A673 (cell line): Measurements from ENCODE around the gene UST. TPM values are rescaled to one million over a fixed set of nuclear protein-coding genes. Genes with fewer than 3 reads are reported as not detected.
"Not testable (repeated sequence)": the region's sequence is repeated elsewhere in the genome, so short reads cannot be mapped to it uniquely, and the experiment has no call there.

Experiments
- BruUV-seq: library from RNA; stranded (reverse); fragments of 400-500 nt; replicated peaks from 2 replicates; lab custom pipeline; 2021; lab: Mats Ljungman, UMichigan
- CTCF ChIA-PET: fragments of 300-600 bp; sonication (Branson Sonifier 250); formaldehyde crosslinking; loops from one replicate; lab custom pipeline; 2022; ENCODE audit warnings: antibody characterized with exemption; lab: Charles Lee
- POLR2A ChIA-PET: fragments of 300-600 bp; sonication (Branson Sonifier 250); formaldehyde crosslinking; loops from one replicate; lab custom pipeline; 2022; ENCODE audit warnings: antibody characterized with exemption; ENCODE audit not compliant: low non-redundant PET; lab: Charles Lee
- DNase-seq: peaks from one replicate; pipeline ENCODE4 v3.0.0-alpha.2; 2015; ENCODE audit warnings: low spot score
- H3K27ac ChIP-seq: fragments of 200-600 bp; sonication (generic); 2 replicates; pipeline ENCODE4 v1.5.1; 2016; ENCODE audit warnings: mixed run types, low read depth, mild to moderate bottlenecking, mixed read lengths, antibody characterized with exemption, low read length; ENCODE audit not compliant: poor library complexity, severe bottlenecking
- H3K27me3 ChIP-seq: fragments of 200-600 bp; sonication (generic); replicated peaks from 2 replicates; pipeline ENCODE4 v1.6.1; 2017; ENCODE audit warnings: mixed run types, low read depth, mild to moderate bottlenecking, mixed read lengths, antibody characterized with exemption, low read length; ENCODE audit not compliant: insufficient read depth, poor library complexity
- H3K36me3 ChIP-seq: fragments of 200-600 bp; sonication (generic); 2 replicates; pipeline ENCODE4 v1.6.1; 2016; ENCODE audit warnings: mixed run types, mild to moderate bottlenecking, mixed read lengths, antibody characterized with exemption, low read length; ENCODE audit not compliant: insufficient read depth, poor library complexity, severe bottlenecking
- H3K4me1 ChIP-seq: fragments of 200-600 bp; sonication (generic); 2 replicates; pipeline ENCODE4 v1.6.1; 2017; ENCODE audit warnings: mixed run types, mild to moderate bottlenecking, mixed read lengths, antibody characterized with exemption, low read length; ENCODE audit not compliant: insufficient read depth, poor library complexity, severe bottlenecking
- H3K4me3 ChIP-seq: fragments of 200-600 bp; sonication (generic); 2 replicates; pipeline ENCODE4 v1.5.1; 2016; ENCODE audit warnings: low read depth, mixed run types, mild to moderate bottlenecking, mixed read lengths, low read length; ENCODE audit not compliant: poor library complexity, severe bottlenecking
- H3K9me3 ChIP-seq: fragments of 200-600 bp; sonication (generic); 2 replicates; pipeline ENCODE4 v1.6.1; 2016; ENCODE audit warnings: mixed run types, low read depth, mild to moderate bottlenecking, mixed read lengths, antibody characterized with exemption, low read length; ENCODE audit not compliant: poor library complexity, severe bottlenecking
- EZH2 ChIP-seq: fragments of 200-600 bp; sonication (generic); IDR thresholded peaks from 2 replicates; pipeline ENCODE4 v1.6.1; 2017; ENCODE audit warnings: borderline replicate concordance, low read depth, mild to moderate bottlenecking, mixed read lengths, antibody characterized with exemption, low read length; ENCODE audit not compliant: poor library complexity, severe bottlenecking
- intact Hi-C: fragments of 100-400 bp; cut with micrococcal nuclease; formaldehyde crosslinking; loops from one replicate; pipeline ENCODE4 v1.10.0; 2022; ENCODE audit not compliant: unreplicated experiment
- total RNA-seq: library from RNA; stranded (reverse); gene quantifications from 2 replicates; pipeline ENCODE4 v1.2.3, GENCODE V29; 2021
- TF ChIP-seq, protein P1 (sequence below): fragments of 300-800, 200-600 bp; sonication (generic); conservative IDR thresholded peaks from 2 replicates; pipeline ENCODE4 v1.5.1; 2017; ENCODE audit warnings: low read depth, mild to moderate bottlenecking, antibody characterized with exemption, low read length, moderate library complexity, mixed read lengths

The UST gene
- total RNA-seq, 1 experiment from 2014 or later: 1.5 TPM

DNA sequence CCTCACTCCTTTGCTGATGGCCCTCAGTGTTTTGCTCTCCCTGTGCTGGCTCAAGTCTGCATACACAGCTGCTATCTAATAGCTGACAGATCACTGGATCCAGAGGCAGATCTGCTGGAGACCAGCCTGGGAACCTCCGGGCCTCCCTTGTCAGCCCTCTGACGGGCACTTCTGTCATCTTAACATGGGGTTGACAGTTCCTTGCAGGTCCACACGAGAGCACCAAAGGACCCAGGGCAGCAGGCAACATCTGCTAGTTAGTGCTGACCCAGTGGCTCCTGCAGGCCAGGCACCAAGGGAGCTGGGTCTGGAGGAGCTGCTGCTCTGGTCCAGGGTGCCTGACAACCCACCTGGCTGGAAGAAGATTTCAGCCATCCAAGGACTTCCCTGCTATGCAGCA, 208.1 kb downstream of the UST start:
- intact Hi-C loops: no loop called here
- no peak for TF ChIP-seq EZH2
- TF ChIP-seq, protein P1, sequence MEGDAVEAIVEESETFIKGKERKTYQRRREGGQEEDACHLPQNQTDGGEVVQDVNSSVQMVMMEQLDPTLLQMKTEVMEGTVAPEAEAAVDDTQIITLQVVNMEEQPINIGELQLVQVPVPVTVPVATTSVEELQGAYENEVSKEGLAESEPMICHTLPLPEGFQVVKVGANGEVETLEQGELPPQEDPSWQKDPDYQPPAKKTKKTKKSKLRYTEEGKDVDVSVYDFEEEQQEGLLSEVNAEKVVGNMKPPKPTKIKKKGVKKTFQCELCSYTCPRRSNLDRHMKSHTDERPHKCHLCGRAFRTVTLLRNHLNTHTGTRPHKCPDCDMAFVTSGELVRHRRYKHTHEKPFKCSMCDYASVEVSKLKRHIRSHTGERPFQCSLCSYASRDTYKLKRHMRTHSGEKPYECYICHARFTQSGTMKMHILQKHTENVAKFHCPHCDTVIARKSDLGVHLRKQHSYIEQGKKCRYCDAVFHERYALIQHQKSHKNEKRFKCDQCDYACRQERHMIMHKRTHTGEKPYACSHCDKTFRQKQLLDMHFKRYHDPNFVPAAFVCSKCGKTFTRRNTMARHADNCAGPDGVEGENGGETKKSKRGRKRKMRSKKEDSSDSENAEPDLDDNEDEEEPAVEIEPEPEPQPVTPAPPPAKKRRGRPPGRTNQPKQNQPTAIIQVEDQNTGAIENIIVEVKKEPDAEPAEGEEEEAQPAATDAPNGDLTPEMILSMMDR: no peak
- Histone ChIP-seq H3K27me3 (no peaks in the 10 kb centered on the region), H3K36me3 (no peaks in the 10 kb centered on the region), H3K27ac (no peak overlapping the region), H3K4me1 (no peaks in the 10 kb centered on the region), H3K4me3 (no peak overlapping the region), H3K9me3 (no peaks in the 10 kb centered on the region)
- ChIA-PET CTCF (no interaction called here), POLR2A (no interaction called here)
- no peak for DNase-seq
- no TSS peak for BruUV-seq

DNA sequence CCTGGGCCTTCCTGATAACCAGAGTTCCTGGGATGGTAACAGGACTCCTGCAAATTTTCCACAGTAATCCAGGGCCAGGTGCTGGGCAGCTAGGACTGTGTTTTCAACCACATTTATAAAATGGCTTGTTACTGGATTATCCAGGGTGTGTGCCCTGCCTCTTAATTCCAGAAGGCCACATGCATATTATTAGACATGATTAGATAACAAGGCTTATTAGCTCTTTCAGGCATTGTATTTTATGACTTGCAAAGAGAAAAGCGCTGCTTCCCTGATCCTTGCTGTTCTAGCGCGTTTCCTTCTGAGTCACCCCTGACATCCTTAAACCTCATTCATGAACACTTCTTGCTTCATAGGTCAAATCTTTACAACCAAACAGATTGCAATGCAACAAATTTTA, 208.6 kb downstream of the UST start:
- no peak for DNase-seq
- POLR2A ChIA-PET: no interaction called here
- CTCF ChIA-PET: no interaction called here
- Histone ChIP-seq H3K4me1 (no peaks in the 10 kb centered on the region), H3K36me3 (no peaks in the 10 kb centered on the region), H3K27me3 (no peaks in the 10 kb centered on the region), H3K27ac (no peak overlapping the region), H3K9me3 (no peaks in the 10 kb centered on the region), H3K4me3 (no peak overlapping the region)
- intact Hi-C loops: no loop called here
- no peak for TF ChIP-seq EZH2
- TF ChIP-seq, protein P1: no peak
- BruUV-seq: no TSS peak

DNA sequence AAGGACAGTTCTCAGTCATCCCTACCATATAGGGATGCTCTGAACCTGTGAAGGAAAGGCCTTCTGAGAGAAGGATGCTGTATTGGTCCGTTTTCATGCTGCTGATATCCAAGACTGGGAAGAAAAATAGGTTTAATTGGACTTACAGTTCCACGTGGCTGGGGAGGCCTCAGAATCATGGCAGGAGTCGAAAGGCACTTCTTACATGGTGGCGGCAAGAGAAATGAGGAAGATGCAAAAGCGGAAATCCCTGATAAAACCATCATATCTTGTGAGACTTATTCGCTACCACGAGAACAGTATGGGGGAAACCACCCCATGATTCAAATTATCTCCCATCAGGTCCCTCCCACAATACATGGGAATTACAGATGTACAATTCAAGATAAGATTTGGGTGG, 209.3 kb downstream of the UST start:
- H3K27ac ChIP-seq, POLR2A ChIA-PET, CTCF ChIA-PET, H3K27me3 ChIP-seq, H3K36me3 ChIP-seq, H3K9me3 ChIP-seq, intact Hi-C loops, BruUV-seq, H3K4me3 ChIP-seq, DNase-seq, H3K4me1 ChIP-seq: not testable (repeated sequence)

DNA sequence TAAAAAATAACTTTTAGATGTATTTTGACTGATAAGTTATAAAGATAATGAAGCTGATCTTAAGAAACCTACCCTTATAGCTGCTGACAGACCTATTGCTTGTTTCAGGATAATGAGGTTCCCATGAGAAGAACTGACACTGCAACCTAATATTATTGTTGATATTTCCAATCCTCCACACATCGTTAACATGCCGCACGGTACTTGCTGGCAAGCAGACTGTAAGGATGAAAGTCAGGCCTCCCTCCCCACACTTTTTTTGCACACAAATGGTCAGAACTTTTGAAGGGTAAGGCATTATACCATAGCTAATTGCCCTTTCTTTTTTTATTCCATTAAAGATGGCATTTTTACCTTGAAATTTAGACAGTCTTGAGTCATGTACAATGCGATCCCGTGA, 210.9 kb downstream of the UST start:
- POLR2A ChIA-PET: no interaction called here
- no peak overlapping the region for H3K4me3 ChIP-seq
- CTCF ChIA-PET: no interaction called here

More for the DNA sequence above, 210.9 kb downstream of the UST start:
- TF ChIP-seq, protein P1: no peak
- no peak for TF ChIP-seq EZH2
- H3K27ac ChIP-seq: no peak overlapping the region
- DNase-seq: no peak
- no TSS peak for BruUV-seq
- no peaks in the 10 kb centered on the region for H3K27me3 ChIP-seq
- intact Hi-C loops: no loop called here
- H3K9me3 ChIP-seq: no peaks in the 10 kb centered on the region
- H3K36me3 ChIP-seq: no peaks in the 10 kb centered on the region
- H3K4me1 ChIP-seq: no peaks in the 10 kb centered on the region
